ENCODE data around the gene BEX3. TPM values are rescaled to one million over a fixed set of nuclear protein-coding genes. Genes with fewer than 3 reads are reported as not detected.

Gene BEX3
- 10 to 100 TPM; 28.2 to 60.1 TPM for polyA plus RNA-seq

- 4 to 29% methylated on average over 55 to 59 of the region's 62 CpGs for WGBS, 2 donors
- peaks cover 0 to 2% of the 10 kb centered on the region in 2 donors for H3K27me3 ChIP-seq (ENCODE audit: control insufficient read depth in 1 of 2, insufficient read depth in 2 of 2, low read length in 2 of 2)
- no peaks in the 10 kb centered on the region for H3K9me3 ChIP-seq (ENCODE audit: control insufficient read depth in 2 of 2, insufficient read depth in 1 of 2, low read depth in 1 of 2, low read length in 1 of 2)
- H3K36me3 ChIP-seq (ENCODE audit: control insufficient read depth in 2 of 2, insufficient read depth in 2 of 2, low read length in 1 of 2) = no peaks in the 10 kb centered on the region
- H3K4me3 ChIP-seq (ENCODE audit: low read depth in 1 of 2, low read length in 2 of 2) = peak within 1 kb of the TSS; percentile 44 to 69
- peak within 1 kb of the TSS; percentile 53 to 70 for H3K27ac ChIP-seq (ENCODE audit: low read depth in 2 of 2, low read length in 1 of 2)
- no peaks in the 10 kb centered on the region for H3K4me1 ChIP-seq (ENCODE audit: control insufficient read depth in 2 of 2, insufficient read depth in 2 of 2, low read length in 1 of 2)
Measured at GRCh38 chrX:103376118-103376978, at the start of gene BEX3. Gene BEX3 (plus strand): TSS chrX:103376538. CDS start chrX:103377522, 984 bp downstream.

GRCh38 chrX:103329991-103330390 lies 46.3 kb upstream of the BEX3 start, which contains the start of gene TCEAL7:
Gene TCEAL7 (plus strand): TSS chrX:103330239. CDS start chrX:103331404, 1,165 bp downstream.
- peak within 1 kb of the TSS in 1 of 2 donors; percentile 9 for H3K4me3 ChIP-seq (ENCODE audit: low read depth in 1 of 2, low read length in 2 of 2)
- no peak within 1 kb of the TSS for H3K27ac ChIP-seq (ENCODE audit: low read depth in 2 of 2, low read length in 1 of 2)
- no peaks in the 10 kb centered on the region for H3K27me3 ChIP-seq (ENCODE audit: control insufficient read depth in 1 of 2, insufficient read depth in 2 of 2, low read length in 2 of 2)
- H3K4me1 ChIP-seq (ENCODE audit: control insufficient read depth in 2 of 2, insufficient read depth in 2 of 2, low read length in 1 of 2) = no peaks in the 10 kb centered on the region
- H3K36me3 ChIP-seq (ENCODE audit: control insufficient read depth in 2 of 2, insufficient read depth in 2 of 2, low read length in 1 of 2) = no peaks in the 10 kb centered on the region
- H3K9me3 ChIP-seq (ENCODE audit: control insufficient read depth in 2 of 2, insufficient read depth in 1 of 2, low read depth in 1 of 2, low read length in 1 of 2) = no peaks in the 10 kb centered on the region
- 46 to 61% methylated on average over 11 of the region's 11 CpGs for WGBS, 2 donors

- 27 to 35% methylated on average over 21 of the region's 21 CpGs for WGBS, 2 donors
- peak overlapping the region in 1 of 2 donors; percentile 9 for H3K4me3 ChIP-seq (ENCODE audit: low read depth in 1 of 2, low read length in 2 of 2)
- no peaks in the 10 kb centered on the region for H3K36me3 ChIP-seq (ENCODE audit: control insufficient read depth in 2 of 2, insufficient read depth in 2 of 2, low read length in 1 of 2)
- H3K27me3 ChIP-seq (ENCODE audit: control insufficient read depth in 1 of 2, insufficient read depth in 2 of 2, low read length in 2 of 2) = no peaks in the 10 kb centered on the region
- no peaks in the 10 kb centered on the region for H3K9me3 ChIP-seq (ENCODE audit: control insufficient read depth in 2 of 2, insufficient read depth in 1 of 2, low read depth in 1 of 2, low read length in 1 of 2)
- H3K4me1 ChIP-seq (ENCODE audit: control insufficient read depth in 2 of 2, insufficient read depth in 2 of 2, low read length in 1 of 2) = no peaks in the 10 kb centered on the region
- no peak overlapping the region for H3K27ac ChIP-seq (ENCODE audit: low read depth in 2 of 2, low read length in 1 of 2)
Measured at GRCh38 chrX:103330681-103331288, 45.6 kb upstream of the BEX3 start.

- no peaks in the 10 kb centered on the region for H3K9me3 ChIP-seq (ENCODE audit: control insufficient read depth in 2 of 2, insufficient read depth in 1 of 2, low read depth in 1 of 2, low read length in 1 of 2)
- no peak overlapping the region for H3K4me3 ChIP-seq (ENCODE audit: low read depth in 1 of 2, low read length in 2 of 2)
- no peaks in the 10 kb centered on the region for H3K36me3 ChIP-seq (ENCODE audit: control insufficient read depth in 2 of 2, insufficient read depth in 2 of 2, low read length in 1 of 2)
- no peaks in the 10 kb centered on the region for H3K4me1 ChIP-seq (ENCODE audit: control insufficient read depth in 2 of 2, insufficient read depth in 2 of 2, low read length in 1 of 2)
- H3K27me3 ChIP-seq (ENCODE audit: control insufficient read depth in 1 of 2, insufficient read depth in 2 of 2, low read length in 2 of 2) = peaks cover 0 to 4% of the 10 kb centered on the region in 2 donors
- no peak overlapping the region for H3K27ac ChIP-seq (ENCODE audit: low read depth in 2 of 2, low read length in 1 of 2)
- 47 to 71% methylated on average over 3 of the region's 3 CpGs for WGBS, 2 donors
Measured at GRCh38 chrX:103338663-103339062, 37.7 kb upstream of the BEX3 start.

- WGBS, 2 donors = 2 to 9% methylated on average over 2 of the region's 2 CpGs
Measured at GRCh38 chrX:103343105-103343504, 33.2 kb upstream of the BEX3 start.

GRCh38 chrX:103344606-103345005 lies 31.7 kb upstream of the BEX3 start:
- H3K27me3 ChIP-seq (ENCODE audit: control insufficient read depth in 1 of 2, insufficient read depth in 2 of 2, low read length in 2 of 2) = no peaks in the 10 kb centered on the region
- no peaks in the 10 kb centered on the region for H3K4me1 ChIP-seq (ENCODE audit: control insufficient read depth in 2 of 2, insufficient read depth in 2 of 2, low read length in 1 of 2)
- 54 to 66% methylated on average over 2 of the region's 2 CpGs for WGBS, 2 donors
- no peaks in the 10 kb centered on the region for H3K9me3 ChIP-seq (ENCODE audit: control insufficient read depth in 2 of 2, insufficient read depth in 1 of 2, low read depth in 1 of 2, low read length in 1 of 2)
- no peaks in the 10 kb centered on the region for H3K36me3 ChIP-seq (ENCODE audit: control insufficient read depth in 2 of 2, insufficient read depth in 2 of 2, low read length in 1 of 2)
- no peak overlapping the region for H3K4me3 ChIP-seq (ENCODE audit: low read depth in 1 of 2, low read length in 2 of 2)
- no peak overlapping the region for H3K27ac ChIP-seq (ENCODE audit: low read depth in 2 of 2, low read length in 1 of 2)

More at GRCh38 chrX:103343105-103343504, 33.2 kb upstream of the BEX3 start:
- Histone ChIP-seq H3K36me3 (ENCODE audit: control insufficient read depth in 2 of 2, insufficient read depth in 2 of 2, low read length in 1 of 2) (no peaks in the 10 kb centered on the region), H3K4me1 (ENCODE audit: control insufficient read depth in 2 of 2, insufficient read depth in 2 of 2, low read length in 1 of 2) (no peaks in the 10 kb centered on the region), H3K4me3 (ENCODE audit: low read depth in 1 of 2, low read length in 2 of 2) (no peak overlapping the region), H3K27me3 (ENCODE audit: control insufficient read depth in 1 of 2, insufficient read depth in 2 of 2, low read length in 2 of 2) (peaks cover 0 to 4% of the 10 kb centered on the region in 2 donors), H3K9me3 (ENCODE audit: control insufficient read depth in 2 of 2, insufficient read depth in 1 of 2, low read depth in 1 of 2, low read length in 1 of 2) (no peaks in the 10 kb centered on the region), H3K27ac (ENCODE audit: low read depth in 2 of 2, low read length in 1 of 2) (no peak overlapping the region)

GRCh38 chrX:103347682-103348397 lies 28.5 kb upstream of the BEX3 start:
- H3K4me3 ChIP-seq (ENCODE audit: low read depth in 1 of 2, low read length in 2 of 2) = no peak overlapping the region
- 53 to 68% methylated on average over 29 of the region's 29 CpGs for WGBS, 2 donors
- no peaks in the 10 kb centered on the region for H3K27me3 ChIP-seq (ENCODE audit: control insufficient read depth in 1 of 2, insufficient read depth in 2 of 2, low read length in 2 of 2)
- no peak overlapping the region for H3K27ac ChIP-seq (ENCODE audit: low read depth in 2 of 2, low read length in 1 of 2)
- no peaks in the 10 kb centered on the region for H3K9me3 ChIP-seq (ENCODE audit: control insufficient read depth in 2 of 2, insufficient read depth in 1 of 2, low read depth in 1 of 2, low read length in 1 of 2)
- H3K36me3 ChIP-seq (ENCODE audit: control insufficient read depth in 2 of 2, insufficient read depth in 2 of 2, low read length in 1 of 2) = no peaks in the 10 kb centered on the region
- no peaks in the 10 kb centered on the region for H3K4me1 ChIP-seq (ENCODE audit: control insufficient read depth in 2 of 2, insufficient read depth in 2 of 2, low read length in 1 of 2)

GRCh38 chrX:103356130-103356798 lies 20.1 kb upstream of the BEX3 start, which contains the start of gene TCEAL9:
Gene TCEAL9 (plus strand): TSS chrX:103356506. CDS start chrX:103357685, 1,179 bp downstream.
- WGBS, 2 donors = 1 to 20% methylated on average over 18 of the region's 18 CpGs

GRCh38 chrX:103356858-103357257 lies 19.5 kb upstream of the BEX3 start:
- Histone ChIP-seq H3K4me1 (ENCODE audit: control insufficient read depth in 2 of 2, insufficient read depth in 2 of 2, low read length in 1 of 2) (no peaks in the 10 kb centered on the region), H3K4me3 (ENCODE audit: low read depth in 1 of 2, low read length in 2 of 2) (peak overlapping the region; percentile 69 to 72), H3K9me3 (ENCODE audit: control insufficient read depth in 2 of 2, insufficient read depth in 1 of 2, low read depth in 1 of 2, low read length in 1 of 2) (no peaks in the 10 kb centered on the region), H3K36me3 (ENCODE audit: control insufficient read depth in 2 of 2, insufficient read depth in 2 of 2, low read length in 1 of 2) (no peaks in the 10 kb centered on the region), H3K27ac (ENCODE audit: low read depth in 2 of 2, low read length in 1 of 2) (peak overlapping the region; percentile 80 to 85), H3K27me3 (ENCODE audit: control insufficient read depth in 1 of 2, insufficient read depth in 2 of 2, low read length in 2 of 2) (no peaks in the 10 kb centered on the region)
- WGBS, 2 donors = 2 to 23% methylated on average over 13 of the region's 13 CpGs

More at GRCh38 chrX:103356130-103356798, 20.1 kb upstream of the BEX3 start, which contains the start of gene TCEAL9:
- Histone ChIP-seq H3K4me1 (ENCODE audit: control insufficient read depth in 2 of 2, insufficient read depth in 2 of 2, low read length in 1 of 2) (no peaks in the 10 kb centered on the region), H3K9me3 (ENCODE audit: control insufficient read depth in 2 of 2, insufficient read depth in 1 of 2, low read depth in 1 of 2, low read length in 1 of 2) (no peaks in the 10 kb centered on the region), H3K36me3 (ENCODE audit: control insufficient read depth in 2 of 2, insufficient read depth in 2 of 2, low read length in 1 of 2) (no peaks in the 10 kb centered on the region), H3K27ac (ENCODE audit: low read depth in 2 of 2, low read length in 1 of 2) (peak within 1 kb of the TSS; percentile 80 to 85), H3K27me3 (ENCODE audit: control insufficient read depth in 1 of 2, insufficient read depth in 2 of 2, low read length in 2 of 2) (no peaks in the 10 kb centered on the region), H3K4me3 (ENCODE audit: low read depth in 1 of 2, low read length in 2 of 2) (peak within 1 kb of the TSS; percentile 69 to 72)
